ENCODE measurements around the gene PDZD7. TPM values are rescaled to one million over a fixed set of nuclear protein-coding genes. Genes with fewer than 3 reads are reported as not detected.
"Not testable (repeated sequence)": the region's sequence is repeated elsewhere in the genome, so short reads cannot be mapped to it uniquely, and the experiment has no call there.

Gene PDZD7
- total RNA-seq, 1 donor from 2014 or later: not detected

DNA sequence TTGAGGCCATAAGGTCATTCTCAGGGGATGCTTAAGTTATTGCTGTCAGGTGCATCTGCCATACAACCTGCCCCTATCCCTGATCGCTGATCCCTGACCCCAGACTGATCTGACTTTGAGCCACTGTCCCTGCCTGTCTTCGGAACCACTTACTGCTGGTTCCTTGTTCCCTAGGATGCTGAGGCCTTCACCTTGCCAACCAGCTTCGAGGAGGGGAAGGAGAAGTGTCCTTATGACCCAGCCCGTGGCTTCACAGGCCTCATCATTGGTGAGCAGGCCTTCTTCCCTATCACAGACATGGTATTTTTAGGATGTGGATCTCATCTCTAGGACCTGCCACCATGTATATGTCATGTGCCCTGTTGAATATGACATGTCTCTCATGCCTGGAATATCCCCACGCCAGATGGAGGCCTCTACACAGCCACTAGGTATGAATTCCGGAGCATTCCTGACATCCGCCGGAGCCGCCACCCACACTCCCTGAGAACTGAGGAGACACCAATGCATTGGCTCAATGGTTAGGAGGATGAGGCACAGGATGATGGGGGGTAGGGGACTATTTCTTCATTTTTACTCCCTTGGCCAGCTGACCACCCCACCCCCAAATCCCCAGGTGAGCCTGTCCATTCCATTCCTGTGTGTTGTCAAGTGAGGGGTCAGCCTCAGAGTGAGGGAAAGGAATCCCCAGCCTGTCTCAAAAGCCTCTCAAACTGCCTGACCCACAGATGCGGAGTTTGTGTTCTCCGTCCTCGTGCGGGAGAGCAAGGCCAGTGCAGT lies 52.6 kb downstream of the PDZD7 start:
- Histone ChIP-seq H3K27me3 (no peaks in the 10 kb centered on the region), H3K9me3 (ENCODE audit: low read depth) (no peaks in the 10 kb centered on the region), H3K4me2 (no peak overlapping the region), H2AFZ (replicated peaks) (no peak overlapping the region), H4K20me1 (ENCODE audit: low read depth) (no peaks in the 10 kb centered on the region), H3K79me2 (ENCODE audit: low read depth) (no peaks in the 10 kb centered on the region), H3K27ac (no peak overlapping the region), H3F3A (ENCODE audit: low read depth) (no peaks in the 10 kb centered on the region), H3K4me3 (no peak overlapping the region), H3K4me1 (no peaks in the 10 kb centered on the region), H3K9ac (no peak overlapping the region), H3K36me3 (no peaks in the 10 kb centered on the region)
- Mint-ChIP-seq H3K27ac (no peak overlapping the region), H3K9me3 (no peaks in the 10 kb centered on the region), H3K27me3 (ENCODE audit: insufficient read depth, low read depth) (peaks cover 11% of the 10 kb centered on the region), H3K4me3 (no peak overlapping the region), H3K4me1 (no peaks in the 10 kb centered on the region), H3K36me3 (peaks cover 16% of the 10 kb centered on the region)
- no peak for TF ChIP-seq EZH2 (IDR thresholded peaks at IDR 0.05)
- TF ChIP-seq, protein P1, sequence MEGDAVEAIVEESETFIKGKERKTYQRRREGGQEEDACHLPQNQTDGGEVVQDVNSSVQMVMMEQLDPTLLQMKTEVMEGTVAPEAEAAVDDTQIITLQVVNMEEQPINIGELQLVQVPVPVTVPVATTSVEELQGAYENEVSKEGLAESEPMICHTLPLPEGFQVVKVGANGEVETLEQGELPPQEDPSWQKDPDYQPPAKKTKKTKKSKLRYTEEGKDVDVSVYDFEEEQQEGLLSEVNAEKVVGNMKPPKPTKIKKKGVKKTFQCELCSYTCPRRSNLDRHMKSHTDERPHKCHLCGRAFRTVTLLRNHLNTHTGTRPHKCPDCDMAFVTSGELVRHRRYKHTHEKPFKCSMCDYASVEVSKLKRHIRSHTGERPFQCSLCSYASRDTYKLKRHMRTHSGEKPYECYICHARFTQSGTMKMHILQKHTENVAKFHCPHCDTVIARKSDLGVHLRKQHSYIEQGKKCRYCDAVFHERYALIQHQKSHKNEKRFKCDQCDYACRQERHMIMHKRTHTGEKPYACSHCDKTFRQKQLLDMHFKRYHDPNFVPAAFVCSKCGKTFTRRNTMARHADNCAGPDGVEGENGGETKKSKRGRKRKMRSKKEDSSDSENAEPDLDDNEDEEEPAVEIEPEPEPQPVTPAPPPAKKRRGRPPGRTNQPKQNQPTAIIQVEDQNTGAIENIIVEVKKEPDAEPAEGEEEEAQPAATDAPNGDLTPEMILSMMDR (IDR thresholded peaks at IDR 0.05): no peak
- no peak for TF ChIP-seq EZH2phosphoT487 (IDR thresholded peaks at IDR 0.05)
- no peak for DNase-seq (ENCODE audit: low spot score)

DNA sequence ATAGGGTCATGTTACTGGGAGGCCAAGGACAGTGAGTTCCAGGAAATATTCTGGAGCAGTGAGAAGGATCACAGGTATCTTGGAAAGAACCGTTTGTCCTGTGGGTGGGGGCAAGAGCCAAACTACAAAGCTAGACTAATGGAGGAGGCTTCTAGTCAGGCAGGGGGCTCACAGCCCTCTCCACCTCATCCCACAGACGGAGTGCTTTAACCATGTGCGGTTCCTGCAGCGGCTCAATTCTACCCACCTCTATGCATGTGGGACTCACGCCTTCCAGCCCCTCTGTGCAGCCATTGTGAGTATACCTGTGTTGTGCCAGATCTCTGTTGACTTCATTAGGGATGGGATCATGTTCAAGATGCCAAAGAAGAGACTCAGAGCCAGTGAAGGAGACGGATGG lies 53.5 kb downstream of the PDZD7 start:
- Histone ChIP-seq H3K4me2 (no peak overlapping the region), H4K20me1 (ENCODE audit: low read depth) (no peaks in the 10 kb centered on the region), H3K27me3 (no peaks in the 10 kb centered on the region), H2AFZ (replicated peaks) (no peak overlapping the region), H3K27ac (no peak overlapping the region), H3F3A (ENCODE audit: low read depth) (no peaks in the 10 kb centered on the region), H3K36me3 (no peaks in the 10 kb centered on the region), H3K9me3 (ENCODE audit: low read depth) (no peaks in the 10 kb centered on the region), H3K4me1 (no peaks in the 10 kb centered on the region), H3K79me2 (ENCODE audit: low read depth) (no peaks in the 10 kb centered on the region), H3K4me3 (no peak overlapping the region), H3K9ac (no peak overlapping the region)
- no peak for DNase-seq (ENCODE audit: low spot score)
- no peak overlapping the region for H3K27ac Mint-ChIP-seq
- peaks cover 12% of the 10 kb centered on the region for H3K36me3 Mint-ChIP-seq
- peaks cover 12% of the 10 kb centered on the region for H3K27me3 Mint-ChIP-seq (ENCODE audit: insufficient read depth, low read depth)
- no peaks in the 10 kb centered on the region for H3K9me3 Mint-ChIP-seq
- TF ChIP-seq, protein P1 (IDR thresholded peaks at IDR 0.05): no peak
- no peak for TF ChIP-seq EZH2phosphoT487 (IDR thresholded peaks at IDR 0.05)
- no peak for TF ChIP-seq EZH2 (IDR thresholded peaks at IDR 0.05)
- H3K4me1 Mint-ChIP-seq: peaks cover 4% of the 10 kb centered on the region
- H3K4me3 Mint-ChIP-seq: no peak overlapping the region

DNA sequence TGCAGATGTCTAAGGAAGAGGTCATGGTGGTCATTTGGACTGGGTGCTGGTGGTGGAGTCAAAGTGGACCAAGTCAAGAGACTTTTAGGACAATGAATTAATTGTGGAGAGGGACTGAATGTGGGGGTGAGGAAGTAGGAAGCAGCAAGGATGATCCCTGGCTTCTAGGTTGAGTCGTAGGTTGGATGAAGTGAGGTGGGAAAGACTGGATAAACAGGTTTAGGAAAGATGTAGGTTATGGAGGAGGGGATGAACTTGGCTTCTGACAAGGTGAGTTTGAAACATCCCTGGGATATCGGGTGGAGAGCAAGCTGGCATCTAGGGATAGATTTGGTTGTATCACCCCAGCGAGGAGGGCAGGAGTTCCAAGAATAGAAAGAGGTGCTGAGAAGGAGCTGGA lies 54.0 kb downstream of the PDZD7 start:
- no peaks in the 10 kb centered on the region for H3K36me3 ChIP-seq
- no peaks in the 10 kb centered on the region for H3K27me3 ChIP-seq
- no peaks in the 10 kb centered on the region for H3K9me3 Mint-ChIP-seq
- no peaks in the 10 kb centered on the region for H3K79me2 ChIP-seq (ENCODE audit: low read depth)
- no peak overlapping the region for H3K4me2 ChIP-seq
- peaks cover 4% of the 10 kb centered on the region for H3K4me1 ChIP-seq
- H3K4me3 Mint-ChIP-seq: no peak overlapping the region
- H3F3A ChIP-seq (ENCODE audit: low read depth): no peaks in the 10 kb centered on the region
- no peak for TF ChIP-seq EZH2 (IDR thresholded peaks at IDR 0.05)
- TF ChIP-seq, protein P1 (IDR thresholded peaks at IDR 0.05): no peak
- no peak for TF ChIP-seq EZH2phosphoT487 (IDR thresholded peaks at IDR 0.05)
- H3K9ac ChIP-seq: no peak overlapping the region
- H2AFZ ChIP-seq (replicated peaks): no peak overlapping the region
- H3K4me3 ChIP-seq: no peak overlapping the region
- H3K36me3 Mint-ChIP-seq: peaks cover 8% of the 10 kb centered on the region
- no peaks in the 10 kb centered on the region for H3K9me3 ChIP-seq (ENCODE audit: low read depth)
- H3K4me1 Mint-ChIP-seq: peaks cover 8% of the 10 kb centered on the region
- H3K27ac Mint-ChIP-seq: no peak overlapping the region
- no peak for DNase-seq (ENCODE audit: low spot score)
- no peaks in the 10 kb centered on the region for H4K20me1 ChIP-seq (ENCODE audit: low read depth)
- H3K27ac ChIP-seq: no peak overlapping the region
- H3K27me3 Mint-ChIP-seq (ENCODE audit: insufficient read depth, low read depth): peaks cover 12% of the 10 kb centered on the region

DNA sequence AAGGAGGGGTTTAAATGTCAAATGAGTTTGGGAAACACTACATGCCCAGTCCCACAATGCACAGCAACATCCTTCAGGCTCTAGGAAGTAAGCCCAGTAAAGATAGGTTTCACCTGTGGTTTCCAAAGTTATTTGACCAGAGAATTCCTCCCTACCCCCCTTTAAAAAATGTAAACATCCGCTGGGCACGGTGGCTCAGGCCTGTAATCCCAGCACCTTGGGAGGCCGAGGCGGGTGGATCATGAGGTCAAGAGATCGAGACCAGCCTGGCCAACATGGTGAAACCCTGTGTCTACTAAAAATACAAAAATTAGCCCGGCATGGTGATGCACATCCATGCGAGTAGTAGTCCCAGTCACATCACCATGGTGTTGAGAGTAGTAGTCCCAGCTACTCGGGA lies 55.5 kb downstream of the PDZD7 start:
- not testable (repeated sequence) for H3K4me3 Mint-ChIP-seq; H3K9me3 Mint-ChIP-seq; H3K9ac ChIP-seq; H3K4me2 ChIP-seq; H3K36me3 Mint-ChIP-seq; H3K36me3 ChIP-seq; H3K79me2 ChIP-seq (ENCODE audit: low read depth); H3K27me3 ChIP-seq; DNase-seq (ENCODE audit: low spot score); H3K9me3 ChIP-seq (ENCODE audit: low read depth); H3K27ac ChIP-seq; H4K20me1 ChIP-seq (ENCODE audit: low read depth); H3K4me3 ChIP-seq; H3K27ac Mint-ChIP-seq; H2AFZ ChIP-seq (replicated peaks)
- H3K4me1 ChIP-seq: peaks cover 13% of the 10 kb centered on the region
- peaks cover 23% of the 10 kb centered on the region for H3K4me1 Mint-ChIP-seq
- H3F3A ChIP-seq (ENCODE audit: low read depth): peaks cover 11% of the 10 kb centered on the region
- peaks cover 14% of the 10 kb centered on the region for H3K27me3 Mint-ChIP-seq (ENCODE audit: insufficient read depth, low read depth)
